SK-N-MC (cell line): ENCODE data around the gene KCNC3.
A peak's percentile ranks its signal among the peaks of the same experiment; 100 is the strongest.

Experiments
- DNase-seq: peaks from one replicate; pipeline ENCODE4 v3.0.0-alpha.2; 2011; ENCODE audit warnings: low read depth, low spot score
- H3K27ac ChIP-seq: fragments of 200-600 bp; sonication (generic); 2 replicates; pipeline ENCODE4 v1.5.1; 2016; ENCODE audit warnings: mixed run types
- H3K36me3 ChIP-seq: fragments of 200-600 bp; sonication (generic); 2 replicates; pipeline ENCODE4 v1.6.1; 2017; ENCODE audit warnings: antibody characterized with exemption, low read length, mixed read lengths; ENCODE audit not compliant: insufficient read depth
- H3K4me3 ChIP-seq: fragments of 200-600 bp; sonication (generic); 2 replicates; pipeline ENCODE4 v1.5.1; 2016
- H3K9ac ChIP-seq: fragments of 200-600 bp; sonication (generic); 2 replicates; pipeline ENCODE4 v1.8.0; 2017; ENCODE audit warnings: mixed run types, mixed read lengths; ENCODE audit not compliant: insufficient read length
- H3K9me3 ChIP-seq: fragments of 200-600 bp; sonication (generic); 2 replicates; pipeline ENCODE4 v1.6.1; 2017; ENCODE audit warnings: low read depth, mild to moderate bottlenecking, antibody characterized with exemption, low read length, moderate library complexity, mixed read lengths
- EZH2 ChIP-seq: fragments of 200-600 bp; sonication (generic); IDR thresholded peaks from one replicate; pipeline ENCODE4 v1.6.1; 2017; ENCODE audit warnings: antibody characterized with exemption
- FOXP2 ChIP-seq: optimal IDR thresholded peaks from 2 replicates; pipeline ENCODE3; 2011; ENCODE audit warnings: mild to moderate bottlenecking, moderate library complexity; ENCODE audit not compliant: insufficient read depth; ENCODE audit errors: extremely low read length, control extremely low read depth
- POLR2AphosphoS5 ChIP-seq: IDR thresholded peaks from 2 replicates; pipeline ENCODE4 v1.6.1; 2012; ENCODE audit warnings: mild to moderate bottlenecking, low read depth, low read length, borderline replicate concordance

The KCNC3 gene

DNA sequence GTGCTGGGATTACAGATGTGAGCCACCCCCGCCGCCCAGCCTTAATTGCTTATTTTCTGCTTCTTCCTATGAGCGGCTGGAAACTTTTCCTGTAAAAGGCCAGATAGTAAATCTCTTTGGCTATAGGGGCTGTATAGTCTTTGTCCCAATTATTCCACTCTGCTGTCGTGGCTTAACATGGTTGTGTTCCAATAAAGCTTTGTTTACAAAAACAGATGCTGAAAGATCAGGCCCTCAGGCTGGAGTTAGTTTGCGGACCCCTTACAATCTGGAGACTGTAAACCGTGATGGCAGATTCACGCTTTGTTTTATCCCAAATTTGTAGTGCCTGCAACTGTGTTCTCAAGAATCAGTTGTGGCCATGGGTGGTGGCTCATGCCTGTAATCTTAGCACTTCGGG is 10.7 kb downstream of the KCNC3 start:
- Histone ChIP-seq H3K27ac (no peak overlapping the region), H3K9ac (no peak overlapping the region), H3K4me3 (no peak overlapping the region), H3K36me3 (no peaks in the 10 kb centered on the region), H3K9me3 (no peaks in the 10 kb centered on the region)
- DNase-seq = no peak
- TF ChIP-seq POLR2AphosphoS5 = no peak
- TF ChIP-seq FOXP2 = no peak
- no peak for TF ChIP-seq EZH2

DNA sequence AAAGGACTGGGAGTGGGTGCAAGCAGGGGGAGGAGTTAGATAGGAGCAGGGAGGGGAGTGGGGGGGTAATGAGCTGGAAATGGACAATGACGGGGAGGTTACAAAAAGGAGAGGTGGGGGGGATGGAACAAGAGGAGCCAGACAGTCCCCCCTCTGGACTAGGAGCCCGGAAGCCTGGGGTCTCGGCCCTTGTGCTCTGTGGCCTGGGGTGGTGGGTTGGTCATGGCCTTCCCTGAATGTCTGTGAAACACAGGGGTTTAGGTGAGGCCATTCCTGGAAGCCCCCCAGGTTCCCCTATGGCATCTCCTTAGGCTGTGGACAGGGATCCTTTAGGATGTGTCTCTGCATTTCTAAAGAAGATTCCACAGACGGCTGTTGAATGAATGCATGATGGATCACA is 12.1 kb downstream of the KCNC3 start:
- Histone ChIP-seq H3K36me3 (no peaks in the 10 kb centered on the region), H3K27ac (no peak overlapping the region), H3K4me3 (no peak overlapping the region), H3K9me3 (no peaks in the 10 kb centered on the region), H3K9ac (no peak overlapping the region)
- no peak for TF ChIP-seq FOXP2
- TF ChIP-seq POLR2AphosphoS5 = no peak
- TF ChIP-seq EZH2 = no peak
- no peak for DNase-seq

DNA sequence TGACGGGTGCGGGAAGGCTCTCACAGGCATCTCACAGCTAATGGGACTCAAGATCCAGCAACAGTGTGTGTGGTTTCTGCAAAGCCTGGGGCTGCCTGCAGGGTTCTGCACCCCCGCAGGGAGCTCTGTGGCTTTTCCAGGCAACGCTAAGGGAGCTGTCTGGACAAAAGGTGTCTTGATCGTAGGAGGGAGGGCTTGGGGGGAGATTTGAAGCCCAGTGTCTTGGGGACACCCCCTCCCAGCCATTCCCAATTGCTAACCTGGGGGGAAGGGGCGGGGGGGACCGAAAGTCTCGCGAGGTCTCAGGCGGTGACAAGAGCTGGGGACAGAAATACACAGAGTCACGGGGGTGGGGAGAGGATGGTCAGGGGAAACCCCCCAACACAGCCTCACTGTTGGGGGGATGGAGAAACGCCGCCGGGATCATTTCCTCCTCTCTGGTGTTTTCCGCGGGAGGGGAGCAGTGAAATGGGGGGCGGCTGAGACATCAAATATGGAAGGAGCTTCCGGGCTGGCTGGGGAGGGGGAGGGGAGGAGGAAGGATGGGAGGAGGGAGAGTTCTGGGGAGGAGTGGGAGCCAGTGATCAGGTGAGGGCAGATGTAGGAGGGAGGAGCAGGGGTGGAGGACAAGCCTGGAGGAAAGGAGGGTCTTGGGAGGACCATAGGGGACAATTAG is 13.3 kb downstream of the KCNC3 start:
- TF ChIP-seq FOXP2 (no peak), POLR2AphosphoS5 (no peak), EZH2 (no peak)
- no peaks in the 10 kb centered on the region for H3K36me3 ChIP-seq
- peak; percentile 16 for DNase-seq
- H3K4me3 ChIP-seq = peak overlapping the region; percentile 70
- no peaks in the 10 kb centered on the region for H3K9me3 ChIP-seq
- H3K27ac ChIP-seq = no peak overlapping the region
- no peak overlapping the region for H3K9ac ChIP-seq

DNA sequence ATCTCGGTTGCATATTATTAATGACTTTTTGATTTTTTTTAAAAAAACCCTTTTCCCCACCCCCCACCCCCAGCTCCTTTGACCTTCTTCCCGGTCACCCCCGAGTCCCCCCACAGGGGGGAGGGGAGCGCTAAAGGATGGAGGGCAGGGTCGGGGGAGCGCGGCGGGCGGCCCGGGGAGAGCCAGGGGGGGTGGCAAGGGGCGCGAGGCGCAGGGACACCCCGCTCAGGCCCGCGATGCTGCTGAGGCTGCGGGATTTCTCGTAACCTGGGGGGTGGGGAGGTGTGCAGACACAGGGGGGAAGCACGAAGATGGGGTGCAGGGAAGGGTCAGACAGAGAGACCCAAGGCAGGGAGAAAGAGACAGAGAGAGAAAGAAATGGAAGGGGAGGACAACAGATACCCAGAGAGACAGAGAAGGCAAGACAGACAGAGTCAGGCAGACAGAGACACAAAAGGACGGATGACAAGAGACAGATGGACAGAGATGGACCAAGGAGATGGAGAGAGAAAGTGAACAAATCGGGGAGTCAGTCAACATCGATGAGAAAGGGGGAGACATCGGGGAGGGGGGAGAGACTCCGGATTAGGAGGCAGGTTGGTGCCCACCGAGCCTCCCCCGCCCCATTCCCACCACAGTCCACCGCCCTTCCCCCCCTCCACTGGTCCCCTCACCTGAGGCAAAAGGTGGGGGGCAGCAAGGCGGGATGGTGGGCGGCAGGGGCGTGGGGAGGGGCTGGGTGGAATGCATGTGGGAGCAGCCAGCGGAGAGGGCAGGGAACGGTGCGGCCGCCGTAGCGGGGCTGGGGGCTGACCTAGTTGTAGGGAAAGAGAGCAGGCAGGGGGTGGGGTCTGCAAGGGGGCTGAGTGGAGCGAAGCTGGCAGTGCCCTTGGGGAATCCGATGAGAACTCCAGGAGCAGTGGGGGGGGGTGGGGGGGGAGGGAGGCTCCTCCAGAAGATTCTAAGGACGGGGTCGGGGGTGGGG is 14.2 kb downstream of the KCNC3 start:
- H3K9ac ChIP-seq = no peak overlapping the region
- H3K9me3 ChIP-seq = no peaks in the 10 kb centered on the region
- H3K4me3 ChIP-seq = peak overlapping the region; percentile 70
- H3K36me3 ChIP-seq = no peaks in the 10 kb centered on the region
- no peak for DNase-seq
- no peak overlapping the region for H3K27ac ChIP-seq
- no peak for TF ChIP-seq EZH2
- no peak for TF ChIP-seq FOXP2
- no peak for TF ChIP-seq POLR2AphosphoS5

DNA sequence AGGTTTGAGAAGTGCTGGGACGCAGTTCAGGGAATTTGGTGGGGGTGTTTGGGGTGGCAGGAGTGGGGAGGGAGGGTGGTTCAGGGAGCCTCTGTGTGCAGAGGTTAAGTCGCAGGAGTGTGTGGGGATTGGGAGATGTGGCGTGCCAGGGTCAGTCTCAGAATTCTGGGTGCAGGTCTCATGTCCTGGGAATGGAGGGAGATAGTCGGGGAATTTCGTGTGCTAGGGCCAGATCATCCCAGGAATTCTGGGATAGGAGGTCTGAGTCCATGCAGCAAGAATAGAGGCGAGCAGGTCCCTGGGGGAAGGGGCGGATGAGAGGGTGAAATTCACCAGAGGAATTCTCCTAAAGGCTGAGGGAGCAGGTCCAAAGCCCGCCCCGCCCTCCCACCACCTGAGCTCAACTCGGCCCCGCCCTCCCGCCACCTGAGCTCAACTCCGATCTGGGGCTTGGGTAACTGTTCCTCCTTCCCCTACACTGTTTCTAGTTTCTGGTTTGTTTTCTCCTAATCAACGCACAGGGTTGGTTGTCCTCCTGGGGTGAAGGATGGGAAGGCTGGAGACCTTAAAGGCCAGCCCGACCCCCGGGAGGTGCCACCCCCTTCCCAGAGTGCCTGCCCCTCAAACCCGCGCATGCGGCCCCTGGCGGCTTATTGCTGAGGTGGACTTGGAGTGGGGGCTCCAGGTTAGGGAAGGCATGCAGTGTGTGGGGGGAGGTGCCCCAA is 15.2 kb downstream of the KCNC3 start:
- DNase-seq = no peak
- TF ChIP-seq POLR2AphosphoS5 (no peak), FOXP2 (no peak), EZH2 (no peak)
- Histone ChIP-seq H3K9ac (no peak overlapping the region), H3K27ac (no peak overlapping the region), H3K36me3 (no peaks in the 10 kb centered on the region), H3K9me3 (no peaks in the 10 kb centered on the region), H3K4me3 (no peak overlapping the region)

DNA sequence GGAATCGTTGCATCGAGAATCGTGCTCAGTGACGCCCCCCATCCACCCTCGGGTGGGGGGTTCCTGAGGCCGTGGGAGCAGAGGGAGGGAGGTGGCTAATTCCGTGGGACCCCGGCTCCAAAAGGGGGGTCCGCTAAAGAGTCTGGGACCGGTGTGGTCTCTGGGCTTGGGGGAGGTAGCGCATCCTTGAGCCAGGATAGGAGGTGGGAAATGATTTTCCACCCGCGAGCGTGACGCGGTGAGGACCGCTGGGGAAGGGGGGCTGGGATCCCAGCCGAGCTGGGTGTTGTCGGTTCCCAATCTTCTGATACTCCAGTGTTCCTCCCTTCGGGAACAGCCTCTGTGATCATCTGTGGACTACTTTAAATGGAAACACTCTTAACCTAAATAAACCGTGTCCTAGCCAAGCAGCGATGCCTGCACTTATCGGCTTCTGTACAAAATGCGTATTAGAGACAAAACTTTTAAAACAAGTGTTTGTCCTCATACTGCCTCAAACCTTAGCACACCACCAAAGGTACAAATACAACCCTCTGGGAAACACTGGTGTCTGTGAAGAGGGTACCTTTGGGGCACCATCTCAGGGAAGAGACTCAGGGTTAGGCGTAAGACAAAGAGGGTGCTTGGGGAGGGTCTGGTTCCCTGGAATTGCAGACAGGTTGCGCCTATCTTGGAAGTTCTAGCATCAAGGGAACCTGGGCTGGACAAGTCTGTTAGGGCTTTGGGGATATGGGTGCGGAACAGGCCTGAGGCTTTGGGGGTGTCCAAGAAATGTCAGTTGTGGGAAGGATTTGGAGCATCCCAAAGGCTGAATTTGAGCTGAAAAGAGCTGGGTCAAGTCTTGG is 16.0 kb downstream of the KCNC3 start:
- Histone ChIP-seq H3K36me3 (no peaks in the 10 kb centered on the region), H3K27ac (no peak overlapping the region), H3K4me3 (peak overlapping the region; percentile 64; the same call in 1 of the 2 replicates), H3K9me3 (no peaks in the 10 kb centered on the region), H3K9ac (no peak overlapping the region)
- no peak for TF ChIP-seq EZH2
- TF ChIP-seq FOXP2 = no peak
- no peak for TF ChIP-seq POLR2AphosphoS5
- DNase-seq = no peak

DNA sequence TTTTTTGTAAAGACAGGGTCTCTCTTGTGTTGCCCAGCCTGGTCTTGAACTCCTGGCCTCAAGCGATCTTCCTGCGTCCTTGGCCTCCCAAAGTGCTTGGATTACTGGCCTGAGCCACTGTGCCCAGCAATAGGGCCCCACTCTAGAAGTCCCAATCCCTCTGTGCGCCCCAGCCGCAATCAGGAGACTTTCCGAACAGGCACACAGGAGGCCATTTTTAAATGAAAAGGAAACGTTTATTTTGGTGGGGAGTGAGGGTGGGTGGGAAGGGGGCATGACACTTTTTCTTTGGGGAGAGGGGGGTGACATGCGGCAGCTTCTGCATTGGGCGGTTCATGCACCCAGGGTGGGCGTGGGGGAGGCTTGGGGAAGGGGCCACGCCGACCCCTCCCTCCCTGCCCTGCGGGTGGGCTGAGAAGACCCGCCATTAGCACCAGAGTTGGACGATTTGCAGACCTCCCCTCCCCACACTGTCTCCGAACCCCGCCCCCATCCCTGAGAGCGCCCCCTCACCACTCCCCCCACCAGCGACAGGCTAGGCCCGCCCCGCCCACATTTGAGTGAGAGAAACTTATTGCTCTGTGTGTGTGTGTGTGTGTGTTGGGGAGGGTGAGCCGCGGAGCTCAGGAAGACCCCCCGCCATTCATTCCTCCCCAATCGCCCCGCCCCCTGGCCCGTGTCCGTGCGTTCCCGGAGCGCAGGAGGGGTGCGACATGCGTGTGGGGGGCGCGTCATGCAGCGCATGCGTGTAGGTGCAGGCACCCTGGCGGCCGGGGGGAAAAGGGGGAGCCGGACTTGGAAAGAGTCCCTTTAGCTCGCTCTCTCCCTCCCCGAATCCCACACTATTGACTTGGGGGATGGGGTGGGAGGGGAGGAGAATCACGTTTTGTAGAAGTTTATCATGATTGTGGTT is 17.2 kb downstream of the KCNC3 start:
- Histone ChIP-seq H3K9ac (no peak overlapping the region), H3K4me3 (peak overlapping the region; percentile 64), H3K9me3 (no peaks in the 10 kb centered on the region), H3K27ac (no peak overlapping the region), H3K36me3 (no peaks in the 10 kb centered on the region)
- TF ChIP-seq POLR2AphosphoS5 (no peak), EZH2 (no peak)
- DNase-seq = no peak
